Measurements from ENCODE around the gene CCR5.
"Not testable (repeated sequence)": the region's sequence is repeated elsewhere in the genome, so short reads cannot be mapped to it uniquely, and the experiment has no call there.

Gene CCR5
- 62.6 to 166 reads per million in 2 donors for total RNA-seq

GRCh38 chr3:46370839-46371518, at the start of gene CCR5:
CCR5 (plus strand) TSS chr3:46370946; CDS start chr3:46372903, 1,957 bp downstream.
- DNase-seq, result no peak

GRCh38 chr3:46321461-46322104, 49.2 kb upstream of the CCR5 start:
- DNase-seq, result no peak

DNA sequence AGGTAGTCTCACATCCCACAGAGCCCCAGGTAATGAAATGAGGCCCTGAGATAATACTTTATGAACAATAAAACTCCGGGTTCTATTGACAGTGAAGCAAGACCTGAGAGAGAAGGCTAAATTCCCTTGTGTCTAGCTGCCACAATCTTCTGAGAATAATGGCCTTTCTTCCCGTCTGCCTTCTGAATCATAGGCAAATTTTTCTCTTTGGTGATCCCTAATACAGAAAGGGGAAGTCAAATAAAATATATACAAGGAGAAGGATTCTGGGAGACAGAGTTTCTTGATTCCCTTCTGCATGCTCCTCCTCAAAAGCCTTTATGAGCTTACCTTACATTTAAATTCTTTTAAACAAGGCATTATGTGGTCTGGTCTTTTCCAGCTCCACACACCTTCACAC, 46.7 kb upstream of the CCR5 start:
- no peak for DNase-seq

- DNase-seq, result no peak
These were observed 45.0 kb upstream of the CCR5 start for GRCh38 chr3:46325645-46326300.

DNA sequence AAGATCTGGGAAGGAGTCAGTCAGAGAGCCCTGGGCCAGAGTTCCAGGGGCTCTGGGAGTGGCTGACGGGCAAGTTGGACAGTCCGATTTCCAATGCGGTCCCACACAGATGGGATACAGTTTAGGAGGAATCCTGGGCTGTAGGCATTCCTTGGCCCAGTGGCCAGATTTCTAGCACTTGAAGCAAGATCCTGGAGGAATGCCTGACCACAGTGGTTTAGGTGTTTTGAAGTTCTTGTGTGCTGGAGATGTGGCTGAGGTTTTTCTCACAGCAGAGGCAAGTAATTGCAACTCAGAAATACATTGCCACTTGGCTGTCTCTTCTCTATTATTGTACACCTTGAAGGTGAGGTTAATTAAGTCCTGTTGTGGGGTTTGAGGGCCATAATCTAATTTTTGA, 40.1 kb upstream of the CCR5 start:
- DNase-seq, result not testable (repeated sequence)

- DNase-seq, result no peak
These were observed 35.8 kb upstream of the CCR5 start for GRCh38 chr3:46334741-46335478.

DNA sequence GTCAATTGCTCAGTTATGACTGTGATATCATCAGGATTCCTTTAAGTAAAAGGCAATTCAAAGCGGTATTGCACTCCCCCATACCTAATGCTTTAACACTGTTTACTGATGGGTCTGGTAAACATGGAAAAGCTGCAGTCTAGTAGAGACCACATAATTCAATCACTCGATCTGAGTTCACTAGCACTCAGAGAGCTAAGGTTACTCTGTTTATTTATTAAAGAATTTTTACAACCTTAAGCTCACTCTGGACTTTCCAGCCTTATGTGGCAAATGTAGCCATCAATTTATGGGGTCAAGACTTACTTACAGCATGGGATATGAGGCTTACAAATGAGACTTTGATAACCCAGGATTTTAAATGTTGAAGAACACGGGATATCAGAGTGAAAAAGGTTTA, 35.2 kb upstream of the CCR5 start:
- no peak for DNase-seq

DNA sequence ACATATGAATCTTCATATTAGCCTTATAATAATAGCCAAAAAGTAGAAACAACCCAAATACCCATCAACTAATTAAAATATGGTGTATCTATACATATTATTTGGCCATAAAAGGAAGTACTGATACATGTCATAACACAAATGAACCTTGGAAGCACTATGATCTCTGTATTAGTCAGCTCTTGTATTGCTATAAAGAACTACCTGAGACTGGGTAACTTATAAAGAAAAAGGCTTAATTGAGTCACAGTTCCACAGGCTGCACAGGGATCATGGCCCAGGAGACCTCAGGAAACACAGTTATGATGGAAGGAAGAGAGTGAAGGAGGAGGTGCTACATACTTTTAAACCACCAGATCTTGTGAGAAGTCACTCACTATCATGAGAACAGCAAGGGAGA, 32.8 kb upstream of the CCR5 start:
- DNase-seq, result no peak

DNA sequence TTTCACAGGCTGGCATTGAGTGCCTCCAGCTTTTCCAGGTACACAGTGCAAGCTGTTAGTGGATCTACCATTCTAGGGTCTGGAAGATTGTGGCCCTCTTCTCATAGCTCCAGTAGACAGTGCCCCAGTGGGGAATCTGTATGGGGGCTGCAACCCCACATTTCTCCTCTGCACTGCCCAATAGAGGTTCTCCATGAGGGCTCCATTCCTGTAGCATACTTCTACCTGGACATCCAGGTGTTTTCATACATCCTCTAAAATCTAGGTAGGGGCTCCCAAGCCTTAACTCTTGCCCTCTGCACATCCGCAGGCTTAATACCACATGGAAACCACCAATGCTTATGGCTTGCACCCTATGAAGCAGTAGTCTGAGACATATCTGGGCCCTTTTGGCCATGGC, 31.9 kb upstream of the CCR5 start:
- no peak for DNase-seq

GRCh38 chr3:46344476-46344875, 26.3 kb upstream of the CCR5 start:
- no peak for DNase-seq

- no peak for DNase-seq
These were observed 21.8 kb upstream of the CCR5 start for GRCh38 chr3:46348823-46349482.

GRCh38 chr3:46349484-46350261, 21.1 kb upstream of the CCR5 start:
- no peak for DNase-seq

DNA sequence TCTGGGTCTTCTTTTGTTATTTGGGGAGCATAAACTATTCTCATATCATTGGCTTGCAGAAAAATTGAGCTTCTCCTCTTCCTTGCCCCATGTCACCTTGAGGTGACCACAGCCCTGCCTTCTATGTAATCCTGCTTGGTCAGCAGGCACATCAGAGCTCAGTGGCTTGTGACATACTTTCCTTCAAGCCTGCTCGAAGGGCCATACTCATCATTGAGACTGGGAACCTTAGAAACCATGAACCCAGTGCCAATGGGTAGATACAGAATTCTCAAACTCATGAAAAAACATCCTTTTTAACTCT, 20.5 kb upstream of the CCR5 start:
- no peak for DNase-seq

DNA sequence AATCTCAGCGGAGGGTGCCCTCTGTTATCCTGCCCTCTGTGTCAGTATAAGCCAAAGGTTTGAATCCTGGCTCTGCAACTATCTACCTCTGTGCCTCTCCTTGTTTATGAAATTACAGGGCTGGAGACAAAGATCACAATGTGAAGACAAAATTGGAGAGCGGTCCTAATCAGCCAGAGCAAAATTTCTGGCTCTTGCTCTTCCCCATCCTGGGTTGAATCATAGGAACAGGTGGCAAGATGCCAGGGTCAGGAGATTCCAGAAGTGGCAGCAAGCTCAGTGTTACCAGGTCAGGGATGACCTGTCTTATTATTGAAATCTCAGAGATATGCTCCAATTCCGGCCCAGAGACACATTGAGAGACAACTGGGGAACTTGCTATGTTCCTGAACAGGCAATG, 19.1 kb upstream of the CCR5 start:
- no peak for DNase-seq

- no peak for DNase-seq
These were observed 17.7 kb upstream of the CCR5 start for GRCh38 chr3:46353090-46353489.

GRCh38 chr3:46353647-46354410, 16.9 kb upstream of the CCR5 start, which contains the start of gene CCR2:
CCR2 (plus strand) TSS chr3:46354111; CDS start chr3:46357528, 3,417 bp downstream.
- no peak for DNase-seq

DNA sequence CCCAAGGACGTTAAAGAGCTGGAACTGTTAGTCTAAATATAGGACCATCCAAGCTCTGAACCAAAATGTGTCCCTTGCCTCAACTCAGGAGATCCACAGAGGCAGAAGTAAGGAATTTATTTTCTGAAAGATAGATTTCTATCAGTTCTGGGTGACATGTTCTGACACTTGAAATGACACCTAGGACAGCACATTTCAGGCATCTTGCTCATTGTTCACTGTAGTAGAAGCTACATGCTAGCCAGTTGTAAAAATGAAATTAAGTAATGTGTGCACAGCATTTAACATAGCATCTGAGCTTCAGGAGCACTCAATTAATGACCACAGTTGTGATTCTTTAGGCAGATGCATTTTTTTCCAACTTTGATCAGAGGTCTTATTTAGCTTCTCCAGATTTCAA, 16.3 kb upstream of the CCR5 start:
- DNase-seq, result no peak

DNA sequence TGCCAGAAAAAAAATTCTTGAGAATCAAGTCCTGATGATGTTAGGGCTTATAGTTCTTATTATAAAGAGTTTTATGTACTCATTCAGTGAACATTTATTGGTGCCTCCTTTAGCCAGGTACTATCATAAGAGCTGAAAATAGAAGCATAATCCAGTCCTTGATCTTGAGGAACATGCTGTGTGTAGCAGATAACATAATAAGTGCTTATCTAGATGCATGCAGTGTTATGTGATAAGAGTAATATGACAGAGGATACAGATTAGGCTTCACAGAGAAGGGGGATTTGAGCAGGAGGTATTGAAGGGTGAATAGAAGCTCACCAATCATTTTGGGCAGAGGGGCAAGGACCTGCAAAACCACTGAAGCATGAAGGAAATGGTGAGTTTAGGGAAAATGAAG, 15.8 kb upstream of the CCR5 start:
- no peak for DNase-seq

- no peak for DNase-seq
These were observed 14.5 kb upstream of the CCR5 start for GRCh38 chr3:46356276-46356675.

DNA sequence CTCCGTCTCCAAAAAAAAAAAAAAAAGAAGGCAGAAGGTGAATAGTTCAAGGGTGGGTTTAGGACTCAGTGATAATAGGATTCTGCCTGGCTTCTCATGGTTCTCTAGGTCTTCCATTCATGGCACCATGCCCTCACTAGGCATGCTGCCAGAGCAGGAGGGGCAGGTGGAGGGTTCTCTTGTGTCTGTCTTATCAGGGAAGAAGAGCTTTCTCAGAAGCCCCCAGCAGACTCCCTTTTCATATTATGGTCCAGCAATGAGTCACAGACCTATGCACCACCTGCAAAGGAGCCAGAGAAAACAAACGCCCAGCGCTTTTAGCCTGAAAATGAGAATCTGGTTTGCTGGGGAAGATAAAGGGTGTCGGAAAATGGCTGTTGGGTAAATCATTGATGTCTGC, 13.8 kb upstream of the CCR5 start:
- DNase-seq, result no peak

GRCh38 chr3:46358466-46358865, 12.3 kb upstream of the CCR5 start:
- DNase-seq, result no peak

All from activated gamma-delta T cell (primary cell).